HepG2 (cell line): Measurements from ENCODE around the gene CDK14. TPM values are rescaled to one million over a fixed set of nuclear protein-coding genes. Genes with fewer than 3 reads are reported as not detected.
A peak's percentile ranks its signal among the peaks of the same experiment; 100 is the strongest.

Experiments used
- GTF3A ChIP-seq: sonication (generic); formaldehyde crosslinking; conservative IDR thresholded peaks from 2 replicates; pipeline ENCODE4 v1.4.0; 2020; ENCODE audit warnings: mild to moderate bottlenecking, missing genetic modification reagents
- HDAC6 ChIP-seq: fragments of 200-600 bp; sonication (generic); IDR thresholded peaks from 2 replicates; pipeline ENCODE4 v1.7.0; 2017; ENCODE audit warnings: mild to moderate bottlenecking, antibody characterized with exemption, low read length, low read depth
- IKZF4 ChIP-seq: sonication (generic); formaldehyde crosslinking; IDR thresholded peaks from 2 replicates; pipeline ENCODE4 v1.5.1; 2020; ENCODE audit warnings: borderline replicate concordance, mild to moderate bottlenecking, low read depth, missing genetic modification reagents; ENCODE audit errors: not compliant biosample characterization
- ONECUT2 ChIP-seq: sonication (generic); formaldehyde crosslinking; IDR thresholded peaks from 2 replicates; pipeline ENCODE4 v1.4.0; 2020; ENCODE audit warnings: missing genetic modification reagents
- POLR2G ChIP-seq: fragments of 200-400 bp; formaldehyde crosslinking; IDR thresholded peaks from 2 replicates; pipeline ENCODE4 v1.6.1; 2018; ENCODE audit warnings: mild to moderate bottlenecking, low read depth, low read length, moderate library complexity
- SRSF4 ChIP-seq: fragments of 200-400 bp; formaldehyde crosslinking; IDR thresholded peaks from one replicate; pipeline ENCODE4 v1.6.1; 2018; ENCODE audit warnings: mild to moderate bottlenecking, low read depth, low read length, moderate library complexity; ENCODE audit not compliant: poor library complexity, severe bottlenecking
- TBP ChIP-seq: sonication (generic); formaldehyde crosslinking; IDR thresholded peaks from 2 replicates; pipeline ENCODE4 v1.5.0; 2020; ENCODE audit warnings: missing genetic modification reagents
- ZFY ChIP-seq: sonication (generic); formaldehyde crosslinking; IDR thresholded peaks from 2 replicates; pipeline ENCODE4 v1.4.0; 2020; ENCODE audit warnings: missing genetic modification reagents
- ZNF136 ChIP-seq: sonication (generic); formaldehyde crosslinking; IDR thresholded peaks from 2 replicates; pipeline ENCODE4 v1.8.1; 2022; ENCODE audit warnings: low read depth, mild to moderate bottlenecking, moderate library complexity, missing genetic modification reagents
- ZNF230 ChIP-seq: sonication (generic); formaldehyde crosslinking; IDR thresholded peaks from 2 replicates; pipeline ENCODE4 v1.4.0; 2020; ENCODE audit warnings: mild to moderate bottlenecking, missing genetic modification reagents
- ZNF253 ChIP-seq: sonication (generic); formaldehyde crosslinking; IDR thresholded peaks from 2 replicates; pipeline ENCODE4 v1.8.0; 2022; ENCODE audit warnings: mild to moderate bottlenecking, missing genetic modification reagents, borderline replicate concordance
- polyA plus RNA-seq, 8 experiments: library from polyadenylated mRNA; depleted of rRNA in 3 of 8; stranded (reverse) in 7 of 8; unstranded in 1 of 8; fragments of >200 nt; fragmentation: Illumina TruSeq in 4 of 8; extraction: Trizol in 4 of 8; gene quantifications; 2 replicates each; pipeline versions ENCODE4 v1.2.1 to v1.2.3, GENCODE V29; 2011 to 2016; ENCODE audit warnings: low read depth in 4 of 8, missing spikeins in 1 of 8, mixed read lengths in 1 of 8; ENCODE audit not compliant: insufficient read depth in 1 of 8
- total RNA-seq, 5 experiments: library from RNA; depleted of rRNA; stranded (reverse); fragments of >200 nt; fragmentation: Illumina TruSeq; extraction: Trizol; gene quantifications; 2 replicates each; pipeline ENCODE4 v1.2.3, GENCODE V29; 2016; ENCODE audit warnings: low read depth in 1 of 5
- TF ChIP-seq, protein P1 (sequence below): sonication (generic); formaldehyde crosslinking; IDR thresholded peaks from 2 replicates; pipeline ENCODE4 v1.5.1; 2020; ENCODE audit warnings: missing genetic modification reagents, mild to moderate bottlenecking, borderline replicate concordance
- TF ChIP-seq, protein P2 (sequence below): sonication (generic); formaldehyde crosslinking; IDR thresholded peaks from 2 replicates; pipeline ENCODE4 v1.8.0; 2022; ENCODE audit warnings: mild to moderate bottlenecking, missing genetic modification reagents, moderate library complexity
- TF ChIP-seq, protein P3 (sequence below): sonication (generic); formaldehyde crosslinking; IDR thresholded peaks from 2 replicates; pipeline ENCODE4 v1.5.1; 2020; ENCODE audit warnings: missing genetic modification reagents, mild to moderate bottlenecking, borderline replicate concordance
- TF ChIP-seq, protein P4 (sequence below): sonication (generic); formaldehyde crosslinking; conservative IDR thresholded peaks from 2 replicates; pipeline ENCODE4 v1.4.0; 2020; ENCODE audit warnings: missing genetic modification reagents
- TF ChIP-seq, protein P5 (sequence below): sonication (generic); formaldehyde crosslinking; IDR thresholded peaks from 2 replicates; pipeline ENCODE4 v1.8.0; 2022; ENCODE audit warnings: mild to moderate bottlenecking, missing genetic modification reagents, borderline replicate concordance

Gene CDK14
- total and polyA plus RNA-seq, 2 of the 13 experiments (the other 11 are each of a cell fraction or from before 2014, with no cell fraction given), result 0.26 to 0.71 TPM

DNA sequence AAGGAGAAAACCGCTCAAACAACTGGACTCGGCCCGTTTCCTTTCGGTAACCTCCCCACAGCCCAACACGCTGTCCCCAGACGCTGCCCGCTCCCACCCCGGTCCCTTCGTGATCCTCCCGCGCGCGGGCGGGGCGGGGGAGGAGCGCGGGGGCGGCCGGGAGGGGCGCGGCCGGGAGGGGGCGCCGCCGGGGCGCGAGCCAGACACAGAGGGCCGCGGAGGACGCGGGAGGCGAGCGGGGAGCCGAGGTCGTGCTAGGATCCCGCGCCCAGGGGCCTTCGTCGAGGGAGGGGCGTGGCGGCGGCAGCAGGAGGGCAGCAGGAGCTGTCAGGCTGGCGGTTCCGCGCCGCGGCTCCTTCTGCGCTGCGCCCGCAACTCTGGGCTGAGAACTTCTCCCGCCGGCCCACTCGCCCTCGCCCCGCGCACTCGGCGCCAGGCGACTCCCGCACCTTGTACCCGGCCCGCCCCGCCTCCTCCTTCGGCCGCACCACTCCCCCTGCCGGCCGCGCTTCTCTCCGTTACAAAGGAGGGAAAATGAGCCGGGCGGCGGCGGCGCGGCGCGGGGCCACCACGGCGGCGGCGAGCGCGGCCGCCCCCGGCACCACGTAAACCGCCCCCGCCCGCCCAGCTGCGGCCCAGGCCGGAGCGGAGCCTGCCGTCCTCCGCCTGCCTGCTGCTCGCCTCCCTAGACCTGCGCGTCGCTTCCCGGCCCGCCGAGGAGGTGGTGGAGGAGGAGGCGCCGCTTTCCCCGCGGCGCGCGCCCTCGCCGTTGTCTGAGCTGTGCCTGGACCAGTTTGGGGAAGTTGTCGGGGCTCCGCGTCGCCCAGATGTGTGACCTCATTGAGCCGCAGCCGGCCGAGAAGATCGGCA lies at the start of gene CDK14 (continued):
- TF ChIP-seq, protein P1, sequence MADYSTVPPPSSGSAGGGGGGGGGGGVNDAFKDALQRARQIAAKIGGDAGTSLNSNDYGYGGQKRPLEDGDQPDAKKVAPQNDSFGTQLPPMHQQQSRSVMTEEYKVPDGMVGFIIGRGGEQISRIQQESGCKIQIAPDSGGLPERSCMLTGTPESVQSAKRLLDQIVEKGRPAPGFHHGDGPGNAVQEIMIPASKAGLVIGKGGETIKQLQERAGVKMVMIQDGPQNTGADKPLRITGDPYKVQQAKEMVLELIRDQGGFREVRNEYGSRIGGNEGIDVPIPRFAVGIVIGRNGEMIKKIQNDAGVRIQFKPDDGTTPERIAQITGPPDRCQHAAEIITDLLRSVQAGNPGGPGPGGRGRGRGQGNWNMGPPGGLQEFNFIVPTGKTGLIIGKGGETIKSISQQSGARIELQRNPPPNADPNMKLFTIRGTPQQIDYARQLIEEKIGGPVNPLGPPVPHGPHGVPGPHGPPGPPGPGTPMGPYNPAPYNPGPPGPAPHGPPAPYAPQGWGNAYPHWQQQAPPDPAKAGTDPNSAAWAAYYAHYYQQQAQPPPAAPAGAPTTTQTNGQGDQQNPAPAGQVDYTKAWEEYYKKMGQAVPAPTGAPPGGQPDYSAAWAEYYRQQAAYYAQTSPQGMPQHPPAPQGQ, result no peak
- TF ChIP-seq, protein P2, sequence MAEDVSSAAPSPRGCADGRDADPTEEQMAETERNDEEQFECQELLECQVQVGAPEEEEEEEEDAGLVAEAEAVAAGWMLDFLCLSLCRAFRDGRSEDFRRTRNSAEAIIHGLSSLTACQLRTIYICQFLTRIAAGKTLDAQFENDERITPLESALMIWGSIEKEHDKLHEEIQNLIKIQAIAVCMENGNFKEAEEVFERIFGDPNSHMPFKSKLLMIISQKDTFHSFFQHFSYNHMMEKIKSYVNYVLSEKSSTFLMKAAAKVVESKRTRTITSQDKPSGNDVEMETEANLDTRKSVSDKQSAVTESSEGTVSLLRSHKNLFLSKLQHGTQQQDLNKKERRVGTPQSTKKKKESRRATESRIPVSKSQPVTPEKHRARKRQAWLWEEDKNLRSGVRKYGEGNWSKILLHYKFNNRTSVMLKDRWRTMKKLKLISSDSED, result no peak
- TF ChIP-seq ZNF136 (CRISPR knock-in tag) (no peak), TBP (CRISPR knock-in tag) (no peak), SRSF4 (no peak), ONECUT2 (no peak), GTF3A (CRISPR knock-in tag) (no peak), POLR2G (no peak), ZFY (peak; percentile 53; the same call in 1 of the 2 replicates), ZNF230 (CRISPR knock-in tag) (no peak), HDAC6 (no peak), IKZF4 (CRISPR knock-in tag) (no peak), ZNF253 (no peak)
- TF ChIP-seq, protein P3, sequence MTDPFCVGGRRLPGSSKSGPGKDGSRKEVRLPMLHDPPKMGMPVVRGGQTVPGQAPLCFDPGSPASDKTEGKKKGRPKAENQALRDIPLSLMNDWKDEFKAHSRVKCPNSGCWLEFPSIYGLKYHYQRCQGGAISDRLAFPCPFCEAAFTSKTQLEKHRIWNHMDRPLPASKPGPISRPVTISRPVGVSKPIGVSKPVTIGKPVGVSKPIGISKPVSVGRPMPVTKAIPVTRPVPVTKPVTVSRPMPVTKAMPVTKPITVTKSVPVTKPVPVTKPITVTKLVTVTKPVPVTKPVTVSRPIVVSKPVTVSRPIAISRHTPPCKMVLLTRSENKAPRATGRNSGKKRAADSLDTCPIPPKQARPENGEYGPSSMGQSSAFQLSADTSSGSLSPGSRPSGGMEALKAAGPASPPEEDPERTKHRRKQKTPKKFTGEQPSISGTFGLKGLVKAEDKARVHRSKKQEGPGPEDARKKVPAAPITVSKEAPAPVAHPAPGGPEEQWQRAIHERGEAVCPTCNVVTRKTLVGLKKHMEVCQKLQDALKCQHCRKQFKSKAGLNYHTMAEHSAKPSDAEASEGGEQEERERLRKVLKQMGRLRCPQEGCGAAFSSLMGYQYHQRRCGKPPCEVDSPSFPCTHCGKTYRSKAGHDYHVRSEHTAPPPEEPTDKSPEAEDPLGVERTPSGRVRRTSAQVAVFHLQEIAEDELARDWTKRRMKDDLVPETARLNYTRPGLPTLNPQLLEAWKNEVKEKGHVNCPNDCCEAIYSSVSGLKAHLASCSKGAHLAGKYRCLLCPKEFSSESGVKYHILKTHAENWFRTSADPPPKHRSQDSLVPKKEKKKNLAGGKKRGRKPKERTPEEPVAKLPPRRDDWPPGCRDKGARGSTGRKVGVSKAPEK (CRISPR knock-in tag), result no peak
- TF ChIP-seq, protein P4, sequence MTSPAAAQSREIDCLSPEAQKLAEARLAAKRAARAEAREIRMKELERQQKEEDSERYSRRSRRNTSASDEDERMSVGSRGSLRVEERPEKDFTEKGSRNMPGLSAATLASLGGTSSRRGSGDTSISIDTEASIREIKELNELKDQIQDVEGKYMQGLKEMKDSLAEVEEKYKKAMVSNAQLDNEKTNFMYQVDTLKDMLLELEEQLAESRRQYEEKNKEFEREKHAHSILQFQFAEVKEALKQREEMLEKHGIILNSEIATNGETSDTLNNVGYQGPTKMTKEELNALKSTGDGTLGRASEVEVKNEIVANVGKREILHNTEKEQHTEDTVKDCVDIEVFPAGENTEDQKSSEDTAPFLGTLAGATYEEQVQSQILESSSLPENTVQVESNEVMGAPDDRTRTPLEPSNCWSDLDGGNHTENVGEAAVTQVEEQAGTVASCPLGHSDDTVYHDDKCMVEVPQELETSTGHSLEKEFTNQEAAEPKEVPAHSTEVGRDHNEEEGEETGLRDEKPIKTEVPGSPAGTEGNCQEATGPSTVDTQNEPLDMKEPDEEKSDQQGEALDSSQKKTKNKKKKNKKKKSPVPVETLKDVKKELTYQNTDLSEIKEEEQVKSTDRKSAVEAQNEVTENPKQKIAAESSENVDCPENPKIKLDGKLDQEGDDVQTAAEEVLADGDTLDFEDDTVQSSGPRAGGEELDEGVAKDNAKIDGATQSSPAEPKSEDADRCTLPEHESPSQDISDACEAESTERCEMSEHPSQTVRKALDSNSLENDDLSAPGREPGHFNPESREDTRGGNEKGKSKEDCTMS (CRISPR knock-in tag), result no peak
- TF ChIP-seq, protein P5, sequence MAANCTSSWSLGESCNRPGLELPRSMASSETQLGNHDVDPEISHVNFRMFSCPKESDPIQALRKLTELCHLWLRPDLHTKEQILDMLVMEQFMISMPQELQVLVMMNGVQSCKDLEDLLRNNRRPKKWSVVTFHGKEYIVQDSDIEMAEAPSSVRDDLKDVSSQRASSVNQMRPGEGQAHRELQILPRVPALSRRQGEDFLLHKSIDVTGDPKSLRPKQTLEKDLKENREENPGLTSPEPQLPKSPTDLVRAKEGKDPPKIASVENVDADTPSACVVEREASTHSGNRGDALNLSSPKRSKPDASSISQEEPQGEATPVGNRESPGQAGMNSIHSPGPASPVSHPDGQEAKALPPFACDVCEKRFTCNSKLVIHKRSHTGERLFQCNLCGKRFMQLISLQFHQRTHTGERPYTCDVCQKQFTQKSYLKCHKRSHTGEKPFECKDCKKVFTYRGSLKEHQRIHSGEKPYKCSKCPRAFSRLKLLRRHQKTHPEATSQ (CRISPR knock-in tag), result 0 out of 2 replicates have a peak, but pooled peaks have one; percentile 25
